H1 (cell line): ENCODE data around the gene PPP1R9A. TPM values are rescaled to one million over a fixed set of nuclear protein-coding genes. Genes with fewer than 3 reads are reported as not detected.

Source experiments
- CTCF ChIA-PET: fragments of 300-600 bp; sonication (Branson Sonifier 250); formaldehyde crosslinking; loops from one replicate; lab custom pipeline; 2021; ENCODE audit not compliant: partially characterized antibody; lab: Charles Lee
- POLR2A ChIA-PET: fragments of 300-600 bp; sonication (Branson Sonifier 250); formaldehyde crosslinking; loops from one replicate; lab custom pipeline; 2021; ENCODE audit warnings: inconsistent platforms; ENCODE audit not compliant: partially characterized antibody; lab: Charles Lee
- DNase-seq, 2 experiments: peaks; one replicate each; pipeline versions ENCODE4 v3.0.0 to v3.0.0-alpha.2; 2010 to 2022; ENCODE audit warnings: low spot score in 2 of 2, low read depth in 1 of 2, mixed read lengths in 1 of 2
- FAIRE-seq: peaks from 2 replicates; lab custom pipeline; 2011; peaks lifted over from hg19 to GRCh38; lab: Jason Lieb, UNC
- H2AFZ ChIP-seq: 2 replicates; pipeline ENCODE4 v1.8.1; 2012; ENCODE audit warnings: low read length, inconsistent platforms
- H2AK5ac ChIP-seq: 2 replicates; pipeline ENCODE4 v1.6.1; 2013; ENCODE audit warnings: low read depth, low read length
- H2BK120ac ChIP-seq: replicated peaks from 2 replicates; pipeline ENCODE3; 2013; ENCODE audit warnings: low read depth, low read length, inconsistent platforms
- H2BK12ac ChIP-seq: 2 replicates; pipeline ENCODE4 v1.6.1; 2013; ENCODE audit warnings: low read depth, low read length
- H2BK15ac ChIP-seq: 2 replicates; pipeline ENCODE4 v1.6.1; 2013; ENCODE audit warnings: low read length
- H2BK20ac ChIP-seq: 2 replicates; pipeline ENCODE4 v1.6.1; 2013; ENCODE audit warnings: low read length
- H2BK5ac ChIP-seq: 2 replicates; pipeline ENCODE4 v1.6.1; 2013; ENCODE audit warnings: low read depth, low read length
- H3K14ac ChIP-seq: 2 replicates; pipeline ENCODE4 v1.6.1; 2013; ENCODE audit warnings: inconsistent platforms; ENCODE audit not compliant: insufficient read length
- H3K18ac ChIP-seq: 2 replicates; pipeline ENCODE4 v1.6.1; 2013; ENCODE audit warnings: low read length; ENCODE audit errors: extremely low read depth
- H3K23ac ChIP-seq: 2 replicates; pipeline ENCODE4 v1.6.1; 2013; ENCODE audit warnings: inconsistent platforms; ENCODE audit not compliant: insufficient read length
- H3K23me2 ChIP-seq: 2 replicates; pipeline ENCODE4 v1.6.1; 2013; ENCODE audit warnings: low read depth, low read length
- H3K27ac ChIP-seq: 2 replicates; pipeline ENCODE4 v1.6.1; 2011; ENCODE audit warnings: low read depth, low read length, inconsistent platforms
- H3K27me3 ChIP-seq, 4 experiments: replicated peaks in 1 of 4; 1 replicate in 1 of 4; 2 replicates in 3 of 4; pipeline versions ENCODE4 v1.6.1 to v1.8.1; 2011 to 2013; ENCODE audit warnings: low read length in 3 of 4, mild to moderate bottlenecking in 3 of 4, inconsistent platforms in 2 of 4, mixed read lengths in 2 of 4, moderate library complexity in 1 of 4; ENCODE audit not compliant: control insufficient read depth in 3 of 4, insufficient read depth in 3 of 4; ENCODE audit errors: extremely low read depth in 1 of 4
- H3K36me3 ChIP-seq, 4 experiments: 2 replicates each; pipeline versions ENCODE4 v1.6.1 to v1.8.1; 2011 to 2013; ENCODE audit warnings: mild to moderate bottlenecking in 4 of 4, low read length in 3 of 4, moderate library complexity in 2 of 4, control low read depth in 1 of 4, inconsistent platforms in 1 of 4; ENCODE audit not compliant: insufficient read depth in 4 of 4, control insufficient read depth in 2 of 4
- H3K4ac ChIP-seq: replicated peaks from 2 replicates; pipeline ENCODE3; 2013; ENCODE audit warnings: low read length, low read depth, mixed read lengths, inconsistent platforms; ENCODE audit not compliant: insufficient read length
- H3K4me1 ChIP-seq, 4 experiments: replicated peaks in 1 of 4; 1 replicate in 1 of 4; 2 replicates in 3 of 4; pipeline versions ENCODE4 v1.6.1 to v1.8.1; 2011 to 2013; ENCODE audit warnings: low read length in 3 of 4, inconsistent platforms in 2 of 4, mixed read lengths in 1 of 4; ENCODE audit not compliant: insufficient read depth in 4 of 4, control insufficient read depth in 3 of 4
- H3K4me2 ChIP-seq, 2 experiments: 2 replicates each; pipeline versions ENCODE4 v1.6.1 to v1.8.1; 2011 to 2013; ENCODE audit warnings: low read depth in 2 of 2, low read length in 2 of 2, control low read depth in 1 of 2, inconsistent platforms in 1 of 2, mild to moderate bottlenecking in 1 of 2; ENCODE audit not compliant: insufficient read depth in 1 of 2
- H3K4me3 ChIP-seq, 4 experiments: fragments of 200-600, 300-600 bp in 1 of 4; sonication (generic), shearing (Covaris generic), sonication (Bioruptor Twin) in 1 of 4; 2 replicates each; pipeline versions ENCODE4 v1.5.1 to v1.8.1; 2011 to 2016; ENCODE audit warnings: low read length in 4 of 4, low read depth in 3 of 4, control low read depth in 2 of 4, inconsistent platforms in 2 of 4, mild to moderate bottlenecking in 2 of 4, mixed read lengths in 1 of 4, moderate library complexity in 1 of 4; ENCODE audit not compliant: insufficient read depth in 2 of 4; ENCODE audit errors: extremely low read depth in 1 of 4
- H3K56ac ChIP-seq: replicated peaks from 2 replicates; pipeline ENCODE3; 2013; ENCODE audit warnings: low read depth, mild to moderate bottlenecking, mixed read lengths, low read length, inconsistent platforms; ENCODE audit not compliant: insufficient read length
- H3K79me1 ChIP-seq: 2 replicates; pipeline ENCODE4 v1.6.1; 2013; ENCODE audit warnings: low read depth, low read length, control low read depth
- H3K79me2 ChIP-seq, 2 experiments: 2 replicates each; pipeline versions ENCODE4 v1.6.1 to v1.8.1; 2012 to 2013; ENCODE audit warnings: low read length in 2 of 2, mild to moderate bottlenecking in 2 of 2, inconsistent platforms in 1 of 2; ENCODE audit not compliant: insufficient read depth in 2 of 2, control insufficient read depth in 1 of 2
- H3K9ac ChIP-seq, 4 experiments: replicated peaks in 1 of 4; 1 replicate in 1 of 4; 2 replicates in 3 of 4; pipeline versions ENCODE4 v1.6.1 to v1.8.1; 2011 to 2013; ENCODE audit warnings: low read depth in 3 of 4, low read length in 3 of 4, control low read depth in 2 of 4, mild to moderate bottlenecking in 2 of 4, moderate library complexity in 2 of 4, inconsistent platforms in 1 of 4; ENCODE audit errors: extremely low read depth in 1 of 4
- H3K9me3 ChIP-seq, 2 experiments: 2 replicates each; pipeline versions ENCODE4 v1.6.1 to v1.8.1; 2012 to 2013; ENCODE audit warnings: mild to moderate bottlenecking in 2 of 2, moderate library complexity in 2 of 2, control low read depth in 1 of 2, inconsistent platforms in 1 of 2, low read depth in 1 of 2, low read length in 1 of 2, mixed read lengths in 1 of 2; ENCODE audit not compliant: insufficient read depth in 2 of 2
- H4K20me1 ChIP-seq, 2 experiments: replicated peaks in 1 of 2; 2 replicates each; pipeline versions ENCODE3 to v1.8.1; 2011 to 2013; ENCODE audit warnings: inconsistent platforms in 2 of 2, low read length in 2 of 2, mild to moderate bottlenecking in 1 of 2; ENCODE audit not compliant: insufficient read depth in 2 of 2, control insufficient read depth in 1 of 2
- H4K5ac ChIP-seq: 2 replicates; pipeline ENCODE4 v1.6.1; 2013; ENCODE audit warnings: low read length, low read depth, mixed read lengths, inconsistent platforms; ENCODE audit not compliant: insufficient read length
- H4K8ac ChIP-seq: 2 replicates; pipeline ENCODE4 v1.8.0; 2013; ENCODE audit warnings: mild to moderate bottlenecking, moderate library complexity, low read length, inconsistent platforms; ENCODE audit not compliant: insufficient read depth; ENCODE audit errors: extremely low read depth
- H4K91ac ChIP-seq: replicated peaks from 2 replicates; pipeline ENCODE3; 2013; ENCODE audit warnings: low read length, mixed read lengths, inconsistent platforms; ENCODE audit not compliant: insufficient read length
- CBX8 ChIP-seq: fragments of 300-800, 300-1000 bp; sonication (generic); IDR thresholded peaks from 2 replicates; pipeline ENCODE4 v1.7.1; 2016; ENCODE audit warnings: low read depth, low read length, borderline replicate concordance
- CTBP2 ChIP-seq: IDR thresholded peaks from 2 replicates; pipeline ENCODE4 v1.7.0; 2011; ENCODE audit warnings: borderline replicate concordance, mild to moderate bottlenecking, moderate library complexity, mixed read lengths, low read length; ENCODE audit not compliant: insufficient read depth, insufficient read length
- EGR1 ChIP-seq: IDR thresholded peaks from 2 replicates; pipeline ENCODE4 v1.6.1; 2011; ENCODE audit warnings: low read depth, low read length, borderline replicate concordance
- EZH2 ChIP-seq: fragments of 200-600 bp; sonication (generic); IDR thresholded peaks from 2 replicates; pipeline ENCODE4 v1.7.1; 2012; ENCODE audit warnings: low read depth, mild to moderate bottlenecking, moderate library complexity, low read length, inconsistent platforms; ENCODE audit not compliant: severe bottlenecking
- HDAC2 ChIP-seq, 2 experiments: fragments of 300-600 bp in 1 of 2; sonication (generic) in 1 of 2; IDR thresholded peaks; 2 replicates each; pipeline ENCODE4 v1.6.1; 2011 to 2012; ENCODE audit warnings: low read depth in 2 of 2, low read length in 2 of 2, mild to moderate bottlenecking in 2 of 2, moderate library complexity in 2 of 2, borderline replicate concordance in 1 of 2, inconsistent platforms in 1 of 2
- MAX ChIP-seq: IDR thresholded peaks from 2 replicates; pipeline ENCODE4 v1.6.1; 2012; ENCODE audit warnings: inconsistent platforms
- NANOG ChIP-seq: IDR thresholded peaks from 2 replicates; pipeline ENCODE4 v1.6.1; 2011; ENCODE audit warnings: low read length, low read depth, mild to moderate bottlenecking, inconsistent platforms; ENCODE audit not compliant: insufficient read depth, poor library complexity, severe bottlenecking
- RNF2 ChIP-seq: fragments of 200-900, 300-1000 bp; sonication (generic); IDR thresholded peaks from 2 replicates; pipeline ENCODE4 v1.7.1; 2016; ENCODE audit warnings: borderline replicate concordance, low read depth, mild to moderate bottlenecking, antibody characterized with exemption, low read length; ENCODE audit not compliant: poor library complexity, severe bottlenecking; ENCODE audit errors: missing control alignments
- SIN3A ChIP-seq, 2 experiments: IDR thresholded peaks in 1 of 2; conservative IDR thresholded peaks in 1 of 2; 2 replicates each; pipeline ENCODE4 v1.6.1; 2011 to 2012; ENCODE audit warnings: low read length in 2 of 2, improper control_type of control experiment in 1 of 2, low read depth in 1 of 2, mild to moderate bottlenecking in 1 of 2
- SIRT6 ChIP-seq: IDR thresholded peaks from one replicate; pipeline ENCODE4 v1.7.1; 2012; ENCODE audit warnings: low read length, inconsistent platforms
- SIX5 ChIP-seq: IDR thresholded peaks from 2 replicates; pipeline ENCODE4 v1.6.1; 2011; ENCODE audit warnings: mild to moderate bottlenecking, low read depth, low read length
- TEAD4 ChIP-seq: IDR thresholded peaks from 2 replicates; pipeline ENCODE4 v1.6.1; 2012; ENCODE audit warnings: low read depth, low read length, inconsistent platforms, mixed read lengths
- YY1 ChIP-seq: IDR thresholded peaks from 2 replicates; pipeline ENCODE4 v1.6.1; 2011; ENCODE audit warnings: low read depth, mild to moderate bottlenecking, low read length
- WGBS, 2 experiments: shearing (Covaris generic) in 1 of 2; methylation state at CpG; one replicate each; pipeline versions ENCODE4 v1.1.6 to v1.1.7; 2013 to 2015; ENCODE audit warnings: low lambda C conversion rate in 2 of 2, mixed read lengths in 2 of 2, inconsistent platforms in 1 of 2, low coverage in 1 of 2, missing lambda C conversion rate in 1 of 2; ENCODE audit not compliant: insufficient replicate concordance in 2 of 2, insufficient coverage in 1 of 2, insufficient read length in 1 of 2; ENCODE audit errors: extremely low coverage in 1 of 2, missing lambda C conversion rate in 1 of 2; 5-methylcytosine and 5-hydroxymethylcytosine counted together
- polyA plus RNA-seq, 7 experiments: library from polyadenylated mRNA; depleted of rRNA in 3 of 7; stranded (reverse) in 5 of 7; unstranded in 2 of 7; fragments of >200 nt in 5 of 7; fragments of 200-250 nt in 2 of 7; gene quantifications; 1 replicate in 5 of 7; 2 replicates in 1 of 7; 4 replicates in 1 of 7; pipeline versions ENCODE4 v1.2.1 to v1.2.3, GENCODE V29; 2011 to 2013; ENCODE audit warnings: missing spikeins in 2 of 7, mixed read lengths in 2 of 7
- total RNA-seq: library from RNA; stranded (reverse); fragmentation: NEBNext Ultra II Directional; extraction: Animal tissue kit (Norgen Biotek cat#: 25700); gene quantifications from 2 replicates; pipeline ENCODE4 v1.2.1, GENCODE V29; 2021

Gene PPP1R9A
- total and polyA plus RNA-seq, 2 of the 8 experiments (the other 6 are each of a cell fraction or from before 2014, with no cell fraction given), result 3.0 to 20.3 TPM

GRCh38 chr7:95251966-95252365, 344.6 kb downstream of the PPP1R9A start:
- no peak overlapping the region for H3K56ac ChIP-seq
- H4K5ac ChIP-seq, result no peak overlapping the region
- FAIRE-seq (no peak), DNase-seq (no peak)
- H3K36me3 ChIP-seq, result peaks cover 0 to 4% (median 0%) of the 10 kb centered on the region in 4 experiments; a peak in 2 of 8 replicates
- no peak overlapping the region for H3K9ac ChIP-seq
- CTCF ChIA-PET, result interaction anchor here (0.9 to 1.0 kb wide), 2 partner anchors 18 to 259 kb away, joined by 3 to 6 read pairs; no protein-coding TSS in a partner anchor
- H2BK12ac ChIP-seq, result no peak overlapping the region
- H2AK5ac ChIP-seq, result no peak overlapping the region
- H3K79me2 ChIP-seq, result no peaks in the 10 kb centered on the region
- H3K23me2 ChIP-seq, result no peaks in the 10 kb centered on the region
- H3K79me1 ChIP-seq, result no peaks in the 10 kb centered on the region
- POLR2A ChIA-PET, result no interaction called here
- no peak overlapping the region for H3K4me3 ChIP-seq
- no peaks in the 10 kb centered on the region for H3K27me3 ChIP-seq
- no peaks in the 10 kb centered on the region; a peak in 1 of 7 replicates for H3K4me1 ChIP-seq
- no peak overlapping the region for H2BK5ac ChIP-seq
- no peak overlapping the region for H2BK120ac ChIP-seq
- H2BK20ac ChIP-seq, result no peak overlapping the region
- no peaks in the 10 kb centered on the region for H3K9me3 ChIP-seq
- H2BK15ac ChIP-seq, result no peak overlapping the region
- no peak overlapping the region for H2AFZ ChIP-seq
- H4K8ac ChIP-seq, result no peak overlapping the region
- no peak overlapping the region for H3K4me2 ChIP-seq
- H3K18ac ChIP-seq, result no peak overlapping the region
- no peaks in the 10 kb centered on the region for H4K20me1 ChIP-seq
- H3K23ac ChIP-seq, result no peak overlapping the region
- H4K91ac ChIP-seq, result no peak overlapping the region
- no peak overlapping the region for H3K4ac ChIP-seq
- 84% methylated on average over 1 of the region's 1 CpG; no CpG with 5 or more reads in 1 of the 2 experiments for WGBS, 2 experiments
- H3K27ac ChIP-seq, result no peak overlapping the region
- no peak overlapping the region for H3K14ac ChIP-seq
- TF ChIP-seq SIX5 (no peak), SIRT6 (no peak), SIN3A (conservative IDR thresholded peaks at IDR 0.05 in 1 of 2, IDR thresholded peaks at IDR 0.05 in 1 of 2; ENCODE audit: low read depth in 1 of 2, low read length in 2 of 2) (no peak), MAX (no peak), RNF2 (no peak), CBX8 (no peak), TEAD4 (no peak), NANOG (no peak), YY1 (no peak), CTBP2 (no peak), EGR1 (no peak), HDAC2 (IDR thresholded peaks at IDR 0.05; ENCODE audit: borderline replicate concordance in 1 of 2, low read depth in 2 of 2, low read length in 2 of 2) (no peak), EZH2 (no peak)
